ENCODE results near the gene ASNSD1.

- TF ChIP-seq POLR2A (IDR thresholded peaks at IDR 0.05) (no peak), CTCF (IDR thresholded peaks at IDR 0.05) (no peak), EP300 (IDR thresholded peaks at IDR 0.05) (no peak)
Observed at GRCh38 chr2:189631849-189632248, 29.4 kb upstream of the ASNSD1 start.

All from tibial nerve (tissue), 4 donors.